HG02973 (cell line): Measurements from ENCODE around the gene GTF2I.
"Not testable (repeated sequence)": the region's sequence is repeated elsewhere in the genome, so short reads cannot be mapped to it uniquely, and the experiment has no call there.

Experiments
- ATAC-seq: cut with Tn5 transposase; IDR thresholded peaks from one replicate; pipeline ENCODE4 v1.9.1; 2021; ENCODE audit warnings: moderate library complexity; ENCODE audit not compliant: unreplicated experiment

Gene GTF2I

DNA sequence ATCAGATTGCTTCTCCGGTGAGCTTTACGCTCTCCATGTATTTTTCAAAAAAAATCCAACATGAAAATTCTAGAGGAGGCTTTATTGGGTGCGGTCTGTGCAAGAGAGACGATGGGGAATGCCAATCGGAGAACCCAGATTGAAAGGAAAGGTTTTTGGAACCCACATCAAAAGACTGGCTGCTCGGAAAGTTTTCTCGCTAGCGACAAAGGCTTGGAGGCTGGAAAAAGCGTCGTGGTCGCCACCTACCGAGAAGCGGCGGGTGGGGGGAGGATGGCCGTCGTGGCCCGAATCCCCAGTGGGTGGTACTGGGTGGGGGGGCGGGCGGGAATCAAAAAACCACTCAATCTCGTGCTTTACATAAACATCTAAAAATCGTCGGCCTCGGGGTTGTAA, 1.1 kb upstream of the GTF2I start:
- no peak for ATAC-seq

DNA sequence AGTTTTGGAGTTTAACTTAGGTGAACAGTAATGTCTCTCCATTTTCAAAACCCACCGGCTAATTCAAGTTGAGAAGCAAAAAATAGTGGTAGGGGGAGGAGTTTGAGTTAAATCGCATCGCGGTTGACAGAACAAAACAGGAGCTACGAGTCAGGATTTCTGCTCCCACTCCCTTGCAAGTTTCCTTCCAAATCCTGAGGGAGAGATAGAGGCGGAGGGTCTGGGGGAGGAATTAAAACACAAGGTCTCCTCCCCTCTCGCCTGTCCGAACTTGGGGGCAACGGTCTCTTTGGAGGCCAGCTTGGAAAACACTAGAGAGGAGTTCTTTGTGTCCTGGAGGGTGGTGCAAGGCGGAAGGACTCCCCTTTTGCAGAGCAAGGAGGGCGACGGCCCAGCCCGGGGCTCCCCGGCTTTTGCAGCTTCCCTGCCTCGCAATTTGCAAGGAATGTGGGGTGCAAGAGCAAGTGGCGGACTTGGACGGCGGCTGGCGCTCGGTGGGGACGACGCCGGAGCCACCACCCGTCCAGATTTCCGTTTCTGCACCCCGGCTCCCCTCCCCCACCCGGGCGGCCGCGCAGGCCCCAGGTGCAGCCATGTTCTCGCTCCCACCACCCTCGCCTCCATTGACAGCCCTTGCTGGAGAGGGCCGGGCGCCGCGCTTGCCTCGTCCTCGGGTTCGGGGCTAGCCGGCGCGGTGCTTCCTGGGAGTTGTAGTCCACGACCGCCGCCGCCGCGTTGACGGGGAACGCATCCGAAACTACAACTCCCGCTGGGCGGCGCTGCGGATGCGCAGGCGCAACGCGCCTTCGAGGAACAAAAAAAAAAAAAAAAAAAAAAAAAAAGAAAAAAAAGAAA, 454 bp upstream of the GTF2I start:
- ATAC-seq: peak; percentile 55

DNA sequence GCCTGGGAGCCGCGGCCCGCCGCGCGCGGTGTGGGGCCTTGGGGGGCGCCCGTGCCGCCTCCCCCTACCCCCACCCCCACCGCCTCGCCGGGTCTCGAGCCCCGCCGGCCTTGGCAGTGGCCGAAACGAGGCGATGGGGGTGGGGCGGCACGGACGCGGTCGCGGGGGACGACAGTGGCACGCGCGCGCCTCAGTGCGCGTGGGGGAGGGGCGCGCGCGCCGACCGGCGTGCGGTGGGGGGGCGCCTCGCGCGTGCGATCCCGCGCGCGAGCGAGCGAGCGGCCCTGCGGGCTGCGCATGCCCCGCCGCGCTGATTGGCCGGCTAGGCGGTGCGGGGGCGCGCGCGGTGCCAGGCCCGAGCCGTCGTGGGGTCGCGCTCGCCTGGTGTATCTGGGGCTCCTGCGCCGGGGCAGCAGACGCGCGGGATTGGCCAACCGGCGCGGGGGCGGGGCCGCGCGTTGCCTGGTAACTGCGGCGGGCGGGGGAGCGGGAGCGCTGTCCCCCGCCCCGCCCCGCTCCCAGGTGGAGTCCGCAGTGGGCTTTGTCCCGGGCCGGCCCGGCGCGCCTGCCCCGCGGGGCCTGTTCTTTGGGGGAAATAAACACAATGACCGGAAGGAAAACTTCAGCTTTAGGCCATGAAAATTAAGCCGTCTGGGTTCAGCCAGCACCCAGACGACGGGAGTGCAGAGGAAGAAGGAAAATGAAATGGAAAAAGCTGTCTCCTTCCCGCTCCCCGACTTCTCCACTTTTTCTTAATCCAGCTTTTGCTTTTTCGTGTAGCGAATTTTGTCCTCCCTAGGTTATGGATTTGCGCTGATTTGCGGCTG, 873 bp downstream of the GTF2I start:
- peak; percentile 35 for ATAC-seq

DNA sequence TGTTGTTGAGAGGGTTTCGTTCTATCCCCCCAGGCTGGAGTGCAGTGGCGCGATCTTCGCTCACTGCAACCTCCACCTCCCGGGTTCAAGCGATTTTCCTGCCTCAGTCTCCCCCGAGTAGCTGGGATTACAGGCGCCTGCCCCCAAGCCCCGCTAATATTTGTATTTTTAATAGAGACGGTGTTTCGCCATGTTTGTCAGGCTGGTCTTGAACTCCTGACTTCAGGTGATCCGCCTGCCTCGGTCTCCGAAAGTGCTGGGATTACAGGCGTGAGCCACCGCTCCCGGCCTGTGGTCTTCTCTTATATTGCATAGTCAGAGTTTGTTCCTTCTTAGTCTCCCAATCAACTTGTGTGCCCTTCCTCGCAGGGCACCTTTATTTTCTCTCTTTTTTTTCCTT, 2.7 kb downstream of the GTF2I start:
- not testable (repeated sequence) for ATAC-seq

DNA sequence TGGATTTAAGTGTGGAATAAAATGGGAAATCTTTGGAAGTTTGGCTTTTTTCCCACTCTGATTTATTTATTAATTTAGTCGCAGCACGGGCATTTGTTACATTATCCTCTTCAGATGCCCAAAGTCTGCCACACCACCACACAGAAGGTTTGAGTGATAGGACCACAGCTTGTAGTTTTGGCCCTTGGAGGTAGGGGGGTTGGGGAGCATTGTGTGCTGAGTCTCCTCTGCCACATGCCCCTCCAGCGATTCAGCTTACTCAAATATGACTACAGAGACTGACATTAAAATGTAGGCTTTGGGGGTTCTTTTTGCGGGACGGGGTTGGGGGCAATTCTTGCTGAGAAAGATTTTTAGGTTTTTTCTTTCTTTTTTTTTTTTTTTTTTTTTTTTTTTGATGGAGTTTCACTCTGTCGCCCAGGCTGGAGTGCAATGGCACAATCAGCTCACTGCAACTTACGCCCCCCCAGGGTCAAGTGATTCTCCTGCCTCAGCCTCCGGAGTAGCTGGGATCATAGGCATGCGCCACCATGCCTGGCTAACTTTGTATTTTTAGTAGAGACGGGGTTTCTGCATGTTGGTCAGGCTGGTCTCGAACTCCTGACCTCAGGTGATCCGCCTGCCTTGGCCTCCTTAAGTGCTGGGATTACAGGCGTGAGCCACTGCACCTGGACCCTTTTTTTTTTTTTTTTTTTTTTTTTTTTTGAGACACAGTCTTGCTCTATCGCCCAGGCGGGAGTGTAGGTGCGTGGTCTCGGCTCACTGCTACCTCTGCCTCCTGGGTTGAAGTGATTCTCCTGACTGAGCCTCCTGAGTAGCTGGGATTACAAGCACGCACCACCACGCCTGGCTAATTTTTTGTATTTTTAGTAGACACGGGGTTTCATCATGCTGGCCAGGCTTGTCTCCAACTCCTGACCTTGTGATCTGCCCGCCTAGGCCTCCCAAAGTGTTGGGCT, 4.6 kb downstream of the GTF2I start:
- ATAC-seq: not testable (repeated sequence)

DNA sequence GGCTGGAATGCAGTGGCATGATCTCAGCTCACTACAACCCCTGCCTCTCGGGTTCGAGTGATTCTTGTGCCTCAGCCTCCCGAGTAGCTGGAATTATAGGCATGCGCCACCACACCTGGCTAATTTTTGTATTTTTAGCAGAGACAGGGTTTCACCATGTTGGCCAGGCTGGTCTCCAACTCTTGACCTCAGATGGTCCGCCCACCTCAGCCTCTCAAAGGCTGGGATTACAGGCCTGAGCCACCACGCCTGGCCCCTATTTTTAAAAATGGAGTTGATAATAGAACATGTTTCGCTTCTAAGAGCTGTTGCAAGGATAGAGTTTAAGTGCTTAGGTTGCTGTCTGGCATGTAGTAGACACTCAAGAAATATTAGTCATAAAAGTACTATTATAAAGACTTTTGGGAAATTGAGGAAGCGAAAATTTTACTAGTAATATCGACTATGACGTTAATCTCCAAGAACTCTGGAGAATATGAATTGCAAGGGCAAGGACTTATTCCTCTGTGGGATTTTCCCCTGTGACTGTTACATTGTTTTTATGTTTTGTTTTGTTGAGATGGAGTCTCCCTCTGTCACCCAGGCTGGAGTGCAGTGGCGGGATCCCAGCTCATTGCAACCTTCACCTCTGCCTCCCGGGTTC, 7.9 kb downstream of the GTF2I start:
- no peak for ATAC-seq

DNA sequence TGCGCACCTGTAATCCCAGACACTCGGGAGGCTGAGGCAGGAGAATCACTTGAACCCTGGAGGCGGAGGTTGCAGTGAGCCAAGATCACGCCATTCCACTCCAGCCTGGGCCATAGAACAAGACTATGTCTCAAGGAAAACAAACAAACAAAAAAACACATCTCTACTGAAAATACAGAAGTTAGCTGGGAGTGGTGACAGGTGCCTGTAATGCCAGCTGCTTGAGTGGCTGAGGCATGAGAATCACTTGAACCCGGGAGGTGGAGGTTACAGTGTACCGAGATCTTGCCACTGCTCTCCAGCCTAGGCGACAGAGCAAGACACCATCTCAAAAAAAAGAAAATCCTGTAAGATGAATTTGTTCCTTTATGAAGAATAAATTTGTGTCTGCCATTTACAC, 9.5 kb downstream of the GTF2I start:
- not testable (repeated sequence) for ATAC-seq

DNA sequence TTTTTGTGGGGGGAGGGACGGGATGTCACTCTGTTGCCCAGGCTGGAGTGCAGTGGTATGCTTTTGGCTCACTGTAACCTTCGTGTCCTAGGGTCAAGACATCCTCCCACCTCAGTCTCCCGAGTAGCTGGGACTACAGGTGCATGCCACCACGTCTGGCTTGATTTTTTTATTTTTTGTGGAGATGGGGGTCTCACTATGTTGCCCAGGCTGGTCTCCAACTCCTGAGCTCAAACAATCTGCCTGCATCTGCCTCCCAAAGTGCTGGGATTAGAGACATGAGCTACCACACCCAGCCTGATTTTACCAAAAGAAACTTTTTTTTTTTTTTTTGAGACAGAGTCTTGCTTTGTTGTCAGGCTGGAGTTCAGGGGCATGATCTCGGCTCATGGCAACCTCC, 10.0 kb downstream of the GTF2I start:
- ATAC-seq: not testable (repeated sequence)

DNA sequence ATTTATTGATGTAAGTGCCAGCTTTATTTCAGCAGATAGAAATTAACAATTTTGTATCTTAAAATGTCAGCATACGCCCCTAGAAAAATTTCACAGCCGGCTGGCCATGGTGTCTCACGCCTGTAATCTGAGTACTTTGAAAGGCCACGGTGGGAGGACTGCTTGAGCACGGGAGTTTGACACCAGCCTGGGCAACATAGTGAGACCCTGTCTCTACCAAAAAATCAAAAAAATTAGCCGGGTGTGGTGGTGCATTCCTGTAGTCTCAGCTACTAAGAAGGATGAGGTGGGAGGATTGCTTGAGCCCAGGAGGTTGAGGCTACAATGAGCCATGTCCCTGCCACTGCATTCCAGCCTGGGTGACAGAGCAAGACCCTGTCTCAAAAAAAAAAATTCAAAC, 14.1 kb downstream of the GTF2I start:
- ATAC-seq: no peak

DNA sequence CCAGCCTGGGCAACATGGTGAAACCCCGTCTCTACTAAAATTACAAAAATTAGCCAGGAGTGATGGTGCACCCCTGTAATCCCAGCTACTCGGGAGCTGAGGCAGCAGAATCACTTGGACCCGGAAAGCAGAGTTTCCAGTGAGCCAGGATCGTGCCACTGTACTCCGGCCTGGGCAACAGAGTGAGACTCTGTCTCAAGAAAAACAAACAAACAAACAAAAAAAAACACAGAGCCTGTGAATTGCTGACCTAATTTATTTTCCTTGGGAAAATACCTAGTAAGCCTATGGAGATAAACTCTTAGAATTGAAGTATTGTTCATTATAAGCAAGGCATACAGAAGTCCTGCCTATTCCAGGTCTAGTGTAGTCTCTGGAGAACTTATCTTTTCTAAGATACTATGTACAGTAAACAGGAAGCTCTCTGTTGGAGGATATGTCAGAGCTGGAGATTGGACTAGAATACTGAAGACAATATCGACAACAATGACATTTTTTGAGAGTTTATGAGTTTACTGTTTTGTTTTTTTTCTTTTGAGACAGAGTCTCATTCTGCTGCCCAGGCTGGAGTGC, 14.9 kb downstream of the GTF2I start:
- ATAC-seq: no peak

DNA sequence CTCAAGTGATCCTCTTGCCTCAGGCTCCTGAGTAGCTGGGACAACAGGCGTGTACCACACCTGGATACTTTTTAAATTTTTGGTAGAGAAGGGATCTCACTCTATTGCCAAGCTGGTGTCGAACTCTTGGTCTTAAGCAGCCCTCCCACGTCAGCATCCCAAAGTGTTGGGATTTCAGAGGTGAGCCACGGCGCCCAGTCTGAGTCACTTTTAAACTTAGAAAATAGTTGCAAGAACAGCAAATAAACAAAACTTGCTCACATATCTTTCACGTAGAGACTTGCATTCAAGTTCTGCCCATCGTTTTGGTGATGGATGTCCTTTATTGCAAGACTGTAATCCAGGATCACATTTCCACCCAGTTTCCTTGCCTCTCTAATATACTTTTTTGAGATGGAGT, 16.6 kb downstream of the GTF2I start:
- no peak for ATAC-seq

DNA sequence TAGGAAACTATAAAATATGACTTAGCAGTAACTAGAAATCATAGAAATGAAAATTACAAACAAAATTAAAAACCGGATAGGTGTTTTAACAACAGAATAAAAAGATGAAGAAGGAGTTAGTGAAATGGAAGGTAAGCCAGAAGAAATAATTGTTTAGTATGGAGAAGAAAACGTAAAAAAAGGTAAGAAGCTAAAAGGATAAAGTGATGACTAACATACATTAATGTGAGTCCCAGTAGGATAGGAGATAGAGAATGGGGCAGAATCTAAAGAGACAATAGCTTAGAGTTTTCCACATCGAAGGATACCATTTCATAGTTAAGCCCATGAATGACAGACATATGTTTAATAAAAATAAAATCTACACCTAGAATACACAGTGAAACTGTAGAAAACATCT, 25.3 kb downstream of the GTF2I start:
- ATAC-seq: no peak

DNA sequence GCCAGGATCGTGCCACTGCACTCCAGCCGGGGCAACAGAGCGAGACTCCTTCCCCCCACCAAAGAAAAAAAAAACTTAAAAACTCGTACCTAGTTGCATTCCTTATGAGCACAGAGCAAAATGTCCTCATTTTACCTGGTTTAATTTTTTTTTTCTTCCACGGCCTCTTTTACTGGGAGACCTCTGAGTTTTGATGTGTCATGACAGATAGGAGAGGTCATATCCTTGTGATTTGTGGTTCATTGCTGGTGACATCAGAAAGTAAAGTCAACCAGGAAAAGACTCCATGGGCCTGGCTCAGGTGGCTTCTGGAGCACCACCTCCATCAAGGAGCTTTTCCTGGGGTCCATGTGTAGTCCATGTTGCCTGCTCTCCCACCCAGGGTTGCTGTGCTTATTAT, 26.3 kb downstream of the GTF2I start:
- ATAC-seq: no peak

DNA sequence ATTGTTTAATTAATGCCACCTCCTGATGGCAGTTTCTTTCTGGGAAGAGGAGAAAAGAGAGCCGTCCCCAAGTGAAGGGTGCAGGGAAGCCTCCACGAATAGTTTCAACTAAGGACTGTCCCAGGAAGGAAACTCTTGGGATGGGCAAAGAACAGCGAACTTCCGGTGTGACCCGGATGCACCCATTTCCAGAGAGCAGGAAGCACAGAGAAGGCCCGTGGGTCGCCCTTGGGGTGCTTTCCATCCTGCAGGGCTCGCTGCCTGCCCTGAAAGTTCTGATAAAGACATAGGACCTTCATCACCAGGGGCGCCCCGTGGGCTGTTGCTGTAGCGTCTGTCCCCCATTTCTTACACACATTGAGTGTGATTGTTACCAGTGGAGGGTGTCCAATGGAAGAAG, 27.0 kb downstream of the GTF2I start:
- ATAC-seq: no peak

DNA sequence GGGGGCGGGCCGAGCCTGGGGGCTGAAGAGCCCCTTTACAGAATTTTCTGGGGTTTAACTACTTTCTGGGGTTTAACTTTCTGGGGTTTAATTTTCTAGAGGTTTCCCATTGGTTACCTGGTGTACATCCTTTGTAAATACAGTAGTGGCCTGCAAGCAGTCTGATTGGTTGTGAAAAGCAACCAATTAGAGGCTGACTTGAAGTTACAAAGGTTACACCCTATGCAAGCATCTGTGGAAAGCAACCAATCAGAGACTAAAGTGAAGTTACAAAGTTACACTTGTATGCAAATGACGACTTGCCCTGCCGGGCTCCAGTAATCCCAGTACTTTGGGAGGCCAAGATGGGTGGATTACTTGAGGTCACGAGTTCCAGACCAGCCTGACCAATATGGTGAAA, 27.4 kb downstream of the GTF2I start:
- no peak for ATAC-seq

DNA sequence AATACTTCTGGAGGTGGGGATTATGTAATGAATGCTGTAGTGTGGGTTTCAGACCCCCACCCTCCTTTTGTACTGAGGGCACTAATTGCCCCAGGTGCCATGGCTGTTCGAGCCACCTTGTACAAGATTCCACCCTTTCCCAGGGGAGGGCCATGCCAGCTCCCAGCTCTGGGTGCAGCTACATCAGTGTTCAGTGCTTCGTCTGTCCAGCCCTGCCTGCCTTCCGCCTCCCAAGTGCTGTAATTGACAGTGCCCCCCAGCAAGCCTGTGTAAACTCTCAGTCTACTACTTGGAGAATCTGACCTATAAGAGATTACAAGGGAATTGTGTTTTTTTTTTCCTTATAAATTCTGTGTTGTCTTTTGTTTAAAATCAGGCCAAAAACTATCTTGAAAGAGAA, 33.0 kb downstream of the GTF2I start:
- no peak for ATAC-seq

DNA sequence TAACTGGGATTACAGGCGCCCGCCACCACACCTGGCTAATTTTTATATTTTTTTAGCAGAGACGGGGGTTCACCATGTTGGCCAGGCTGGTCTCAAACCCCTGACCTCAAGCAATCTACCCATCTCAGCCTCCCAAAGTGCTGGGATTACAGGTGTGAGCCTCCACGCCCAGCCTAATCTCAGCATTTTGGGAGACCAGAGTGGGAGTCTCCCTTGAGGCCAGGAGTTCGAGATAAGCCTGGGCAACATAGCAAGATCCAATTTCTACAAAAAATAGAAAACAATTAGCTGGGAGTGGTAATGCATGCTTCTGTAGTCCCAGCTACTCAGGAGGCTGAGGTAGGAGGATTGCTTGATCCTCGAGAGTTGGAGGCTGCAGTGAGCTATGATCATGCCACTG, 46.9 kb downstream of the GTF2I start:
- not testable (repeated sequence) for ATAC-seq

DNA sequence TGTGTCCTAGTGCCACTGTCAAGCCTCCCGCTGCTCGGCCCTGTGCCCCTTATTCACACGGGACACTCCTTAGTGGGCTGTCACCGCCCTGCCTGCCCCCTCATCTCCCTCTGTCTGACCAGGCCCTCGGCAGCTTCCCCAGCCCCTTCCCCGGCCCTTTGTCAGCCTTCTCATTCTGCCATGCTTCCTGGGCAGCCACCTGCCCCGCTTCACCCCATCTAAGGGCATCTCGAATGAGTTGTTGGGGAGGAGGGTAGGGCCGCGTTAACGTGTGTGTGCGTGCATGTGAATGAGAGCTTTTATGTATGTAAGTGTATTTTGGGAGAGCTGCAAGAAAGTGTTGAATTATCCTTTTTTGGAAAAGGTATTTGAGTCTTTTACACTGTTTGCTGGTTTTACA, 49.7 kb downstream of the GTF2I start:
- ATAC-seq: no peak

DNA sequence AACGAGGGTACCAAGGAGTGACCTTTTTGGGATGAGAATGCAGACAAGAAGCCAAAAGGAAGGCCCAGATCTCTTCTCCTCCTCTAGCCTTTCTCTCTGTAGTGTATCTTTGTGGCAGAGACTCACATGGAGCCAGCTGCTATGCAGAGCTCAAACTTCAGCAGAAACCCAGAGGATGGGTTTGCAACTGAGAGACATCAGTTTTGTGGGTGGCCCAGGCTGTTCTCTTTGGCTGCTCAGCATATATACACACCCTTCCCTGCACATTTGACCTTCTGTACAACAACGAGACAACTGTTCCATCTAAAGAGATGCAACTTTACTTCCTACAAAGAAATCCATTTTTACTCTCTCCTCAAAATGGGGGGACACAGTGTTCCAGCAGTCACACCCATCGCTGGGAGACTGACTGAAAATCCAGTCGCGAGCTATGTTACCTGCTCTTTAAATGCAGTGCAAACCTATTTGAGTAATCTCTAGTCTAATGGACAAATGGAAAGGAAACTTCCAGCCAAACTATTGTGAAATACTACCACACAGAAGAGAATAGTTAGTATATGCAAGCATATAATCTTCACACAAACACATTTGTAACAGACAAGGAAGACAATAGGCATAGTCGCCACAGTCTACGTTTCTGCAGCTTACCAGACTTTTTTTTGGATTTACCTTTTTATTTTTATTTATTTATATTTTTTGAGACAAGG, 51.2 kb downstream of the GTF2I start:
- no peak for ATAC-seq
